GM19452 (cell line): Measurements from ENCODE around the gene PRDM5.

ENCODE experiments used
- ATAC-seq: cut with Tn5 transposase; IDR thresholded peaks from one replicate; pipeline ENCODE4 v1.9.1; 2021; ENCODE audit not compliant: unreplicated experiment

Gene PRDM5

DNA sequence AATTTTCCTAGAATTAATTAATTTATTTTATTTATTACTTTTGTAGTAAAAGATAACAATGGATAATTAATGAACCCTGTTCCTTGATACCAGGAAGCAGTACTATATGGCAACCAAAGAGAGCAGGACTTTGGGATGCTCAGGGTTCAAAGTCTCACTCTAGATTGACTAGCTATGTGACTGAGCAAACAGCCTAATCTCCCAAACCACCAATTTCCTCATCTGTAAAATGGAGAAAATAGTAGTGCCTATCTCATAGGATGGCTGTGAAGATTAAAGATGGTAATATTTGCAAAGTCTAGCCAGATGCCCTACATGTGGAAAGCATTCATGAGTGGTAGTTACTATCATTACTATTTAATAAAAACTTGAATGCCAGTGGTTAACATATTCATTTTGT is 97.6 kb downstream of the PRDM5 start:
- no peak for ATAC-seq

GRCh38 chr4:120821977-120822376 is 100.5 kb downstream of the PRDM5 start:
- no peak for ATAC-seq

DNA sequence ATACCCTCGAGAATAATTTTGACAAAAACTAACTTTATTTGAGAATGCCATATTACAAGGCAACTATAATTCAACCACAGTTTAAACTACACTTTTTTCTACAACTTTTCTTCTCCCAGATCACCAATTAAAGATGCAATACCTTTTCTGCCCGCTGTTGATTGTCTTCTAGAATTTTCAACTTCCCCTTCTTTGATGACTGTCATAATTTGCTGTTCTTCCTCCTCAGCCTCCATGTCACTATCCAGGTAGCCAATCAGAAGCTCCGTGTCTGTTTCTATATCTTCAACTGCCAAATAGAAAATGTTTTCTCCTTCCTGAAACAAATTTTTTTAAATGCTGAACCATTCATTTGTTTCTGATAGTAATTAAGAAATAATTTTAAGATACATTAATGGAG is 101.5 kb downstream of the PRDM5 start:
- no peak for ATAC-seq

GRCh38 chr4:120819805-120820437 is 102.6 kb downstream of the PRDM5 start:
- no peak for ATAC-seq

DNA sequence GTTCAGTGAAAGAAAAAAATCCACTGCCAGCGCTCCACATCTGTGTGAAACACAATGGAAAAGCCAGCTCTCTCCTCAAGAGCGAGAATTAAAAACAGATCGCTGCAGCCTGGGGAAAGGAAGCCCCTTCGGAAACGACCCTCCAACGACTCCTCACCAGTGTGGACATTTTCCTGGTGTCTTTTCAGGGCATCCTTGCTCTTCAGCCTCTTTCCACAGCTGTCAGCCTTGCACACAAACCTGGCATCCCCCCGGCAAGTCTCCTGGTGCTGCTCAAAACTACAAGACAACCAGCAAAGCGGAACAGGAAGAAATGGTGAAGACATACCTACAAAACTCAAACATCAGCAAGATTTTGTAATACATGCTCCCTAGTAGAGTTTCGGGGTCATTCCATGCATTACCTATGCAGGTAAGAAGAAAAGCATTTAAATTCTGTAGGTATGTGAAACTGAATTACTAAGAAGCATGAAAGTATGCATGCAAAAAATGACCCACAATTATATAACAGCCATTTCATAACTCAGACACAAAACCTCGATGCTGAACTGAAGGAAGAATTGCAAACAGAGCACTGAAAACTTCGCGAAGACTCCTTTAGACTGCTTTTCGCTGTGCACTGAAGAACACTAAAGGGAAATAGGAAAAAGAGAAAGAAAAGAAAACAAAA is 106.1 kb downstream of the PRDM5 start:
- ATAC-seq, result no peak

DNA sequence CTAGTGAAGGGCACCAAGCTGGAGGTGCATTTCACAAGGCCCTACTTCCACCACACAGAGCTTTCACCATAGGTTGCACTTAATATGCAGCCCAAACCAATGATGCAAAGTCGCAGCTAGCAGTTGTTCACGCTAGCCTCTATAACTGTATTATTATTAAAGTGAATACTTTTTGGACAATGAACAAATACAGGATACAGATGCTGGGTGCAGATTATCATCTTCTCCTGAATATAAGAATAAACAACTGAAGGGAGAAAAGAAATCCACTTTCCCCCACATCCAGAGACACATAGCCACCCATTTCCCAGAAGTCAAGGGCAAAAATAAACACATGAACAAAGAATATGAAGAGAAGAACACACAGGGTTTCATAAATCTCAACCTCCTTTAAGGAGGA is 107.2 kb downstream of the PRDM5 start:
- ATAC-seq, result no peak

DNA sequence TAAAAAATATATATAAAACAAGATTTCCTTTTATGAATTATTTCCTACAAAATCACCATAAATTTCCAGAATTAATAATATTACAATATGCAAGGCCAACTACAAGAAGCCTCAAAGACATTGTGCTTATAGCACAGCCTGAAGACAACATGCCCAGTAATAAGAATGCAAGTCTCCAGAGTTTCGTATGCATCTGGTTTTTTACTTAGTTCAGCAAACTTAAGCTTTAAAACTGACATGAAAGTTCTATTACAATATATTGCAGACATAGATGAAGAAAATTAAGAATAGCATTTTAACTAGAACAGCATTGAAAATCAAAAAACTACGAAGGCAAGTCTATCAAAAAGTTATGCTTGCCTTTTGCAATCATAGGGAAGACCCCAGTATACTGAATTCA is 107.6 kb downstream of the PRDM5 start:
- no peak for ATAC-seq

GRCh38 chr4:120812216-120812615 is 110.3 kb downstream of the PRDM5 start:
- ATAC-seq, result no peak

DNA sequence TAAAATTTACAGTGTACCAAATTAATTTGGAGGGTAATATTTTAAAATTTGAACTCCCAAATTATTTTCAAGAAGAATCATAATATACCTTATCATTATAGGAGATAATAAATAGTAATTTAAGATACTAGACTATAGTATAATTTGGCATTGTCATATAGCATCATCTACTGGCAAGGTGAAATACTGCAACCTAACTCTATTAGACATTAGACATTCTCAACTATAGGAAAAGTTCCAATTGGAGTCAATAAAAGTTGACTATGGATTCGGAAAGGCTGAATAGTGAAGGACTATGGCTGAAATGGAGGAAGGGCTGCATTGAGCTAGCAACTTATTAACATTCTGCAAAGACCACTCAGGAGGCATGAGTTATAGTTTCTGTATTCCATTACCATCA is 113.0 kb downstream of the PRDM5 start:
- no peak for ATAC-seq

- ATAC-seq, result no peak
These were observed 113.9 kb downstream of the PRDM5 start for GRCh38 chr4:120808475-120809141.

- no peak for ATAC-seq
These were observed 121.3 kb downstream of the PRDM5 start for GRCh38 chr4:120801137-120801758.

GRCh38 chr4:120798570-120798969 is 124.0 kb downstream of the PRDM5 start:
- ATAC-seq, result no peak

DNA sequence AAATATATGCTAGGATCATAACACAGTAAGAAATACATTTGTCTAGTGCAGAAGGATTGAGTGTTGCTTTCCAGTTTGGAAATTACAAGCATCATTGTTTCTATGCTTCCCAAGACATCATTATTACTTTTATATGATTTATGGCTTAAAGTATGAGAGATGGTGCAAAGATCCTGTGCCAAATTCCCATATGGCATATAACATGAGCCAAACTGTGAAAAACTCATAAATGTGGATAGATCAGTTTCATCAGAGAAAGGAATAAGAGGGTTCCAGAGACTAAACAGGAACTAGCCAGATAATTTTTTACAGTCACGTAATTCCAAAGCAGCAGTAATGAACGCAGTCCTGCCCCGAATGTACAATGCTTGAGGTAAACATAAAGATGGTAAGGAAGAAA is 126.3 kb downstream of the PRDM5 start:
- no peak for ATAC-seq

- ATAC-seq, result no peak
These were observed 137.3 kb downstream of the PRDM5 start for GRCh38 chr4:120785202-120785601.

DNA sequence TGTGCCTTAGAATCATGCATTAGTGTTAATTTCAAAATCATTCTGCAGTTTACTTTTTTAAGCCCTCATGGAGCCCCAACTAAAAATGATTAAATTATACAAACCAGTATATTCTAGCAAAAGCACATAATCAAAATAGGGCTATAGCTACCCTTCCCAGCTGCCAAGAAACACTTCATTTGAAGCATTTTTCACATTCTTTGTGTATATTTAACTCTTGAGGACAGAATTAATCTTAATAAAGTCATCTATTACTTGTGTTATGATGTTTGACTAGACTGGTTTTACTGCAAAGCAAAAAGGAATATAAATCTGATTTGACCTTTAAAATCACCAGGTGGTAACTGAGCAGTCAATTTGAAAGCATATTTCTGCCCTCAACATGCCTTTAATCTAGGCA is 145.1 kb downstream of the PRDM5 start:
- no peak for ATAC-seq

DNA sequence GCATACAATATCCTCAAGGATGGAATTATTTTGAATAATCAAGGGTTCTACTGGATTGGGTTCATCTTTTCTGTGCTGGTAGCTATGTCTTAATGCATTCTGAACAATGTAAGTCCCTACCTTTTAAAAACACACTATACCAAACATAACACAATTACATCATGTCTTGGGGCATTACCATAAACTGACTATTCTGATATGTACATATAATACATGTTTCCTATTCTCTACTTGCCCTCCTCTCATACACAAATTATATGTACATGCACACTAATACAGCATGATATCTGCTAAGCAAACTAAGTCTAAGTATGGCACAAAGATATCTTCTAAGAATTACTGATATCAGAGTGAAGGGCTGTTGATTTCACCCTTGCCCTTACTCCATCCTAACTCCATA is 147.1 kb downstream of the PRDM5 start:
- no peak for ATAC-seq

DNA sequence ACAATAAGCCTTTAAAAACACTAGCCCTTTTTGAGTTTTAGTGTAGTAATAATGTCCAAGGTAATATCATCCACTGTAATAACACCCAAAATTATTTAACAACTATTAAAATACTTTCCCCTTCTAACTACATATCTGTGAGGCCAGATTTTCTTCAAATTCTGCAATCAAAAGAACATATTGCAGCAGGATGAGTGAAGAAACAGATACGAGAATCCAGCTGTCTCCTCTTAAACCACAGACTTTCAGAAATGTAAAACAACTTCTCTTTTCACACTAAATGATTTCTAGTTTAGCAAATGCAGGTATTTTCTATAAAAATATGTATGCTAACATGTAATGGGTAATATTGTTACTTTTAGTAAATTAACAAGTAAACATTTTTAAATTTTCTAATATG is 148.9 kb downstream of the PRDM5 start:
- ATAC-seq, result no peak

GRCh38 chr4:120771907-120772306 is 150.6 kb downstream of the PRDM5 start:
- no peak for ATAC-seq

DNA sequence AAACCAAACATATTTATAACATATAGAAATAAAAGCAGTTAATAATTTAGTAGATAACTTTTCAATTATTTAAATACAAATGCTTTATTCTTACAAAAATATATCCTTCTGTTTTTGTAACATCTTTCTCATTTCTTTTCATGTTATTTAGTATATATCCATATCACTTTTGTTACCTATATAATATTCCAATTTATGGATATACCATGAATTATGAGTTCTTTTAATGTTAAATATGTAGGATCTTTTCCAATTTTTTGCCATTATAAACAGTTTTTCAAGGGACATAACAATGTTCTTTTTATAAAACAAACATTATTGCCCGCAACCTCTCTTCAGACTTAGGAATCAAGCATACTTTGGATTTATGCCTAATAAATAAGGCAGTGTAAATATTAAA is 151.6 kb downstream of the PRDM5 start:
- no peak for ATAC-seq

GRCh38 chr4:120769227-120769626 is 153.3 kb downstream of the PRDM5 start:
- no peak for ATAC-seq

DNA sequence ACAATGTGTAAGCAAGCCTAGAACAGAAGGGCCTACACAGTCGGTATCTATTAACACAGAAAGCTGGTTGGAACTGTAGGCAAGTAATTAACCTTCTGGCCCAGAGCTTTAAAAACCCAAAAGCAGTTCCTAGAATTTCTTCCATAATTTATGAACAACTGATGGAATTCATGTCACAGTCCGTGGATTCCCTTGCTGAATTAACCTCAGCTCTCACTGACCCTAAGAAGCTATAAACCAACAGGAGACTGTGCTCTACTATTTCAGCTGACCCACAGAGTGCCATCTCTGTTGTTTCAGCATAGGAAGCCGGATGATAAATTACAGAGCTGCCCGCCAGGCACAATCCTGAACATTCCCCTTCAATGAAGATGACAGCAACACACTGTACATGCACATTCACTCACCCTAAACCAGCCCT is 157.3 kb downstream of the PRDM5 start:
- ATAC-seq, result peak; percentile 19

- ATAC-seq, result no peak
These were observed 158.9 kb downstream of the PRDM5 start for GRCh38 chr4:120763650-120764049.
